Putamen (tissue), 1 donor: Measurements from ENCODE around the gene CLDN7.
"Not testable (repeated sequence)": the region's sequence is repeated elsewhere in the genome, so short reads cannot be mapped to it uniquely, and the experiment has no call there.

Experiments
- DNase-seq: peaks from one replicate; pipeline ENCODE4 v3.0.0-alpha.2; 2016; ENCODE audit warnings: low spot score

Gene CLDN7

GRCh38 chr17:7253082-7253481, 9.2 kb downstream of the CLDN7 start:
- DNase-seq = no peak

- DNase-seq = peak; percentile 90
These were observed 9.9 kb downstream of the CLDN7 start, which contains the start of gene ELP5 for GRCh38 chr17:7252176-7253043. Gene ELP5 (plus strand): TSS chr17:7252215. CDS start chr17:7252551, 336 bp downstream.

GRCh38 chr17:7251661-7252175, 10.6 kb downstream of the CLDN7 start, which contains the start of gene CTDNEP1:
Gene CTDNEP1 (minus strand): TSS chr17:7251734. CDS start chr17:7251296, 438 bp downstream.
- DNase-seq = peak; percentile 99

- no peak for DNase-seq
These were observed 11.3 kb downstream of the CLDN7 start for GRCh38 chr17:7250695-7251627.

GRCh38 chr17:7249830-7250229, 12.4 kb downstream of the CLDN7 start:
- DNase-seq = no peak

- DNase-seq = no peak
These were observed 13.1 kb downstream of the CLDN7 start for GRCh38 chr17:7249214-7249613.

- no peak for DNase-seq
These were observed 13.5 kb downstream of the CLDN7 start for GRCh38 chr17:7248796-7249195.

- no peak for DNase-seq
These were observed 15.5 kb downstream of the CLDN7 start for GRCh38 chr17:7246779-7247178.

GRCh38 chr17:7243838-7244237, 18.4 kb downstream of the CLDN7 start:
- not testable (repeated sequence) for DNase-seq

GRCh38 chr17:7243453-7243729, 18.9 kb downstream of the CLDN7 start:
- DNase-seq = no peak

- DNase-seq = peak; percentile 96
These were observed 19.4 kb downstream of the CLDN7 start for GRCh38 chr17:7242717-7243452.

- DNase-seq = peak; percentile 95
These were observed 20.2 kb downstream of the CLDN7 start, which contains the start of gene GABARAP for GRCh38 chr17:7241783-7242716. Gene GABARAP (minus strand): TSS chr17:7242449. CDS start chr17:7242330, 119 bp downstream.

GRCh38 chr17:7241090-7241733, 21.1 kb downstream of the CLDN7 start:
- DNase-seq = no peak

- DNase-seq = no peak
These were observed 21.9 kb downstream of the CLDN7 start for GRCh38 chr17:7240375-7240774.

GRCh38 chr17:7239091-7240027, 22.9 kb downstream of the CLDN7 start, which contains the start of gene PHF23:
Gene PHF23 (minus strand): TSS chr17:7239457. CDS start chr17:7239279, 178 bp downstream.
- peak; percentile 100 for DNase-seq

- DNase-seq = no peak
These were observed 23.7 kb downstream of the CLDN7 start for GRCh38 chr17:7238420-7239090.

- no peak for DNase-seq
These were observed 24.4 kb downstream of the CLDN7 start for GRCh38 chr17:7237761-7238419.
